ENCODE measurements around the gene MTMR1. TPM values are rescaled to one million over a fixed set of nuclear protein-coding genes. Genes with fewer than 3 reads are reported as not detected.

MTMR1 gene
- total and polyA plus RNA-seq, 9 of the 15 experiments (the other 6 are each of a cell fraction or from before 2014, with no cell fraction given) = 0.96 to 35.4 (median 22.4) TPM

GRCh38 chrX:150715184-150715583, 22.0 kb downstream of the MTMR1 start:
- Histone ChIP-seq H3K36me3 (ENCODE audit: control insufficient read depth, insufficient read depth, low read length) (peaks cover 3% of the 10 kb centered on the region; the same call in 1 of the 3 replicates), H3K27me3 (ENCODE audit: control insufficient read depth in 2 of 2, insufficient read depth in 2 of 2, low read length in 2 of 2) (no peaks in the 10 kb centered on the region), H3K79me2 (ENCODE audit: control insufficient read depth, insufficient read depth, low read length) (no peaks in the 10 kb centered on the region), H2AFZ (ENCODE audit: low read depth, low read length) (no peak overlapping the region), H3K9me1 (ENCODE audit: control insufficient read depth, insufficient read depth, low read length) (no peaks in the 10 kb centered on the region), H3K9me3 (replicated peaks; ENCODE audit: control insufficient read depth, insufficient read depth, low read depth, low read length) (no peaks in the 10 kb centered on the region), H3K9ac (ENCODE audit: insufficient read depth in 1 of 2, low read depth in 2 of 2, low read length in 2 of 2) (no peak overlapping the region), H4K20me1 (replicated peaks; ENCODE audit: control insufficient read depth, insufficient read depth, low read length) (no peaks in the 10 kb centered on the region), H3K4me2 (ENCODE audit: insufficient read depth, low read length) (no peak overlapping the region), H3K27ac (ENCODE audit: extremely low read depth, low read depth, low read length) (no peak overlapping the region), H3K4me1 (replicated peaks in 1 of 2; ENCODE audit: control insufficient read depth in 2 of 2, insufficient read depth in 2 of 2, low read length in 2 of 2) (no peaks in the 10 kb centered on the region), H3K4me3 (no peak overlapping the region)
- TF ChIP-seq IRF1 (CRISPR knock-in tag; IDR thresholded peaks at IDR 0.05; ENCODE audit: borderline replicate concordance) (no peak), RCOR1 (IDR thresholded peaks at IDR 0.05; ENCODE audit: borderline replicate concordance in 1 of 2, low read depth in 2 of 2, low read length in 2 of 2) (no peak), ZBTB17 (CRISPR knock-in tag; IDR thresholded peaks at IDR 0.05) (no peak), USF1 (CRISPR knock-in tag; IDR thresholded peaks at IDR 0.05) (no peak), HES1 (IDR thresholded peaks at IDR 0.05; ENCODE audit: low read depth) (no peak), PML (IDR thresholded peaks at IDR 0.05; ENCODE audit: low read length) (no peak), FOXM1 (IDR thresholded peaks at IDR 0.05; ENCODE audit: low read depth) (no peak), FOXM1 (CRISPR knock-in tag; IDR thresholded peaks at IDR 0.05; ENCODE audit: low read depth) (no peak), TCFL5 (CRISPR knock-in tag; conservative IDR thresholded peaks at IDR 0.05) (no peak), NONO (IDR thresholded peaks at IDR 0.05; ENCODE audit: low read depth in 2 of 2, low read length in 1 of 2) (no peak), MYC (IDR thresholded peaks at IDR 0.05; ENCODE audit: low read depth, low read length) (no peak), MYC (CRISPR knock-in tag; IDR thresholded peaks at IDR 0.05; ENCODE audit: borderline replicate concordance, low read depth) (no peak), TAL1 (IDR thresholded peaks at IDR 0.05) (no peak), SRF (CRISPR knock-in tag; IDR thresholded peaks at IDR 0.05) (no peak), PYGO2 (tag; IDR thresholded peaks at IDR 0.05) (no peak), RNF219 (CRISPR knock-in tag; IDR thresholded peaks at IDR 0.05) (no peak), XRCC4 (IDR thresholded peaks at IDR 0.05; ENCODE audit: extremely low read depth, insufficient read depth, insufficient read length) (no peak)
- in situ Hi-C loops (cut with MboI) = loop anchor here (25.0 kb wide), 1 partner anchor 753 kb away; no protein-coding TSS in a partner anchor
- POLR2A ChIA-PET = no interaction called here
- DNase-seq (ENCODE audit: extremely low read depth in 1 of 4, low spot score in 3 of 4) = no peak
- WGBS (ENCODE audit: insufficient coverage, low coverage, missing lambda C conversion rate) = 96% methylated on average over 2 of the region's 3 CpGs
- FAIRE-seq = no peak
- CTCF ChIA-PET (ENCODE audit: low intra/inter-chr PET ratio) = no interaction called here
- no TSS peak for BruUV-seq (replicated peaks)
- ATAC-seq = no peak
- intact Hi-C loops (cut with micrococcal nuclease) = loop anchor here (10.0 kb wide), 1 partner anchor 120 kb away; no protein-coding TSS in a partner anchor
